Karpas-422 (cell line): ENCODE measurements around the gene TAGLN. TPM values are rescaled to one million over a fixed set of nuclear protein-coding genes. Genes with fewer than 3 reads are reported as not detected.

Source experiments
- DNase-seq: peaks from one replicate; pipeline ENCODE4 v3.0.0-alpha.2; 2015
- H2AFZ ChIP-seq: fragments of 200-600 bp; sonication (generic); 2 replicates; pipeline ENCODE4 v1.6.1; 2014; ENCODE audit warnings: antibody characterized with exemption, low read length, mixed read lengths
- H3K27ac ChIP-seq: fragments of 200-600 bp; sonication (generic); 2 replicates; pipeline ENCODE4 v1.5.1; 2014; ENCODE audit warnings: mild to moderate bottlenecking, low read length, moderate library complexity
- H3K27me3 ChIP-seq: fragments of 200-600 bp; sonication (generic); 2 replicates; pipeline ENCODE4 v1.6.1; 2014; ENCODE audit warnings: low read length, mixed read lengths
- H3K36me3 ChIP-seq: fragments of 200-600 bp; sonication (generic); 2 replicates; pipeline ENCODE4 v1.6.1; 2014; ENCODE audit warnings: low read length, mixed read lengths; ENCODE audit not compliant: insufficient read depth
- H3K4me1 ChIP-seq: fragments of 200-600 bp; sonication (generic); 2 replicates; pipeline ENCODE4 v1.6.1; 2014; ENCODE audit warnings: mild to moderate bottlenecking, low read length, mixed read lengths
- H3K4me2 ChIP-seq: fragments of 200-600 bp; sonication (generic); 2 replicates; pipeline ENCODE4 v1.6.1; 2014; ENCODE audit warnings: low read length, low read depth, mild to moderate bottlenecking; ENCODE audit not compliant: poor library complexity, severe bottlenecking
- H3K4me3 ChIP-seq: fragments of 200-600 bp; sonication (generic); 2 replicates; pipeline ENCODE4 v1.5.1; 2014; ENCODE audit warnings: mild to moderate bottlenecking, antibody characterized with exemption, low read length, mixed read lengths
- H3K79me2 ChIP-seq: fragments of 200-600 bp; sonication (generic); 2 replicates; pipeline ENCODE4 v1.6.1; 2014; ENCODE audit warnings: mild to moderate bottlenecking, low read length, mixed read lengths
- H3K9ac ChIP-seq: fragments of 200-600 bp; sonication (generic); 2 replicates; pipeline ENCODE4 v1.6.0; 2014; ENCODE audit warnings: low read length
- H3K9me2 ChIP-seq: fragments of 200-600 bp; sonication (generic), shearing (Covaris generic); replicated peaks from 2 replicates; pipeline ENCODE4 v1.6.0; 2014; ENCODE audit warnings: mild to moderate bottlenecking, low read length, moderate library complexity; ENCODE audit not compliant: insufficient read depth
- H3K9me3 ChIP-seq: fragments of 300-700, 200-600 bp; sonication (generic); 2 replicates; pipeline ENCODE4 v1.6.1; 2014; ENCODE audit warnings: low read length, mixed read lengths
- H4K20me1 ChIP-seq: fragments of 200-600 bp; sonication (generic); 2 replicates; pipeline ENCODE4 v1.6.1; 2014; ENCODE audit warnings: mild to moderate bottlenecking, antibody characterized with exemption, low read length, low read depth; ENCODE audit not compliant: insufficient read depth
- total RNA-seq: library from RNA; depleted of rRNA; stranded (reverse); fragments of >200 nt; shearing (Covaris generic); gene quantifications from 2 replicates; pipeline ENCODE4 v1.2.3, GENCODE V29; 2014; ENCODE audit warnings: low replicate concordance; rRNA removed

The TAGLN gene
- total RNA-seq, 1 experiment from 2014 or later: 3.3 TPM

GRCh38 chr11:117256573-117256972 lies 57.4 kb downstream of the TAGLN start:
- Histone ChIP-seq H2AFZ (no peak overlapping the region), H4K20me1 (no peaks in the 10 kb centered on the region), H3K4me3 (no peak overlapping the region), H3K4me1 (no peaks in the 10 kb centered on the region), H3K9me2 (no peaks in the 10 kb centered on the region), H3K27me3 (no peaks in the 10 kb centered on the region), H3K9me3 (no peaks in the 10 kb centered on the region), H3K79me2 (no peaks in the 10 kb centered on the region), H3K27ac (no peak overlapping the region), H3K4me2 (no peak overlapping the region), H3K9ac (no peak overlapping the region), H3K36me3 (no peaks in the 10 kb centered on the region)
- no peak for DNase-seq

Other genes starting within 250 kb of the TAGLN start
- gene SIK3, start 100.9 kb upstream of the TAGLN start, total RNA-seq: 4.1 TPM in 2 replicates
- gene PAFAH1B2, start 55.1 kb upstream of the TAGLN start, total RNA-seq: 16.8 and 20.6 TPM in 2 replicates
- gene SIDT2, start 20.6 kb upstream of the TAGLN start, total RNA-seq: 18.6 and 30.6 TPM in 2 replicates
- gene PCSK7, start 32.7 kb downstream of the TAGLN start, total RNA-seq: 14.3 and 33.7 TPM in 2 replicates
- gene RNF214, start 33.3 kb downstream of the TAGLN start, total RNA-seq: 7.0 and 10.1 TPM in 2 replicates
- 2.9 and 4.6 TPM in 2 replicates for gene BACE1-AS, start 92.0 kb downstream of the TAGLN start, total RNA-seq
- not detected in 2 replicates for gene BACE1, start 116.9 kb downstream of the TAGLN start, total RNA-seq
- 13.3 and 24.0 TPM in 2 replicates for gene CEP164, start 128.5 kb downstream of the TAGLN start, total RNA-seq